Measurements from ENCODE around the gene MAPK8IP3.

MAPK8IP3 gene

GRCh38 chr16:1670866-1671265, 35.1 kb upstream of the MAPK8IP3 start:
- in situ Hi-C loops (cut with HindIII; ENCODE audit: low pct_unique_long_range_greater_than_20kb, low sequenced_read_pairs): no loop called here
- no peak for DNase-seq (ENCODE audit: low read depth in 1 of 2, low spot score in 1 of 2)
- no peak for TF ChIP-seq JUND (IDR thresholded peaks at IDR 0.05; ENCODE audit: low read depth)

GRCh38 chr16:1673424-1674151, 32.4 kb upstream of the MAPK8IP3 start:
- TF ChIP-seq JUND (IDR thresholded peaks at IDR 0.05; ENCODE audit: low read depth): no peak
- in situ Hi-C loops (cut with HindIII; ENCODE audit: low pct_unique_long_range_greater_than_20kb, low sequenced_read_pairs): no loop called here
- no peak for DNase-seq (ENCODE audit: low read depth in 1 of 2, low spot score in 1 of 2)

- in situ Hi-C loops (cut with HindIII; ENCODE audit: low pct_unique_long_range_greater_than_20kb, low sequenced_read_pairs): no loop called here
- TF ChIP-seq JUND (IDR thresholded peaks at IDR 0.05; ENCODE audit: low read depth): no peak
- DNase-seq (ENCODE audit: low read depth in 1 of 2, low spot score in 1 of 2): no peak
These were observed 31.7 kb upstream of the MAPK8IP3 start for GRCh38 chr16:1674306-1674705.

- no peak for TF ChIP-seq JUND (IDR thresholded peaks at IDR 0.05; ENCODE audit: low read depth)
- DNase-seq (ENCODE audit: low read depth in 1 of 2, low spot score in 1 of 2): no peak
- in situ Hi-C loops (cut with HindIII; ENCODE audit: low pct_unique_long_range_greater_than_20kb, low sequenced_read_pairs): no loop called here
These were observed 31.0 kb upstream of the MAPK8IP3 start for GRCh38 chr16:1674751-1675664.

- no peak for DNase-seq (ENCODE audit: low read depth in 1 of 2, low spot score in 1 of 2)
- TF ChIP-seq JUND (IDR thresholded peaks at IDR 0.05; ENCODE audit: low read depth): no peak
- in situ Hi-C loops (cut with HindIII; ENCODE audit: low pct_unique_long_range_greater_than_20kb, low sequenced_read_pairs): no loop called here
These were observed 29.3 kb upstream of the MAPK8IP3 start for GRCh38 chr16:1676661-1677060.

GRCh38 chr16:1677339-1677738, 28.7 kb upstream of the MAPK8IP3 start:
- TF ChIP-seq JUND (IDR thresholded peaks at IDR 0.05; ENCODE audit: low read depth): no peak
- in situ Hi-C loops (cut with HindIII; ENCODE audit: low pct_unique_long_range_greater_than_20kb, low sequenced_read_pairs): no loop called here
- no peak for DNase-seq (ENCODE audit: low read depth in 1 of 2, low spot score in 1 of 2)

- in situ Hi-C loops (cut with HindIII; ENCODE audit: low pct_unique_long_range_greater_than_20kb, low sequenced_read_pairs): no loop called here
- TF ChIP-seq JUND (IDR thresholded peaks at IDR 0.05; ENCODE audit: low read depth): no peak
- peak; percentile 97 to 99 for DNase-seq (ENCODE audit: low read depth in 1 of 2, low spot score in 1 of 2)
These were observed 28.0 kb upstream of the MAPK8IP3 start, which contains the start of gene JPT2 for GRCh38 chr16:1677942-1678499. Gene JPT2, plus strand, starts transcription at chr16:1678279. Its CDS starts 34 bp downstream, at chr16:1678313.

GRCh38 chr16:1678500-1679098, 27.4 kb upstream of the MAPK8IP3 start:
- TF ChIP-seq JUND (IDR thresholded peaks at IDR 0.05; ENCODE audit: low read depth): no peak
- in situ Hi-C loops (cut with HindIII; ENCODE audit: low pct_unique_long_range_greater_than_20kb, low sequenced_read_pairs): no loop called here
- peak in 1 of 2 experiments; percentile 74 for DNase-seq (ENCODE audit: low read depth in 1 of 2, low spot score in 1 of 2)

GRCh38 chr16:1680361-1680760, 25.6 kb upstream of the MAPK8IP3 start:
- in situ Hi-C loops (cut with HindIII; ENCODE audit: low pct_unique_long_range_greater_than_20kb, low sequenced_read_pairs): no loop called here
- TF ChIP-seq JUND (IDR thresholded peaks at IDR 0.05; ENCODE audit: low read depth): no peak
- DNase-seq (ENCODE audit: low read depth in 1 of 2, low spot score in 1 of 2): no peak

GRCh38 chr16:1681032-1681431, 25.0 kb upstream of the MAPK8IP3 start:
- no peak for DNase-seq (ENCODE audit: low read depth in 1 of 2, low spot score in 1 of 2)
- TF ChIP-seq JUND (IDR thresholded peaks at IDR 0.05; ENCODE audit: low read depth): no peak
- in situ Hi-C loops (cut with HindIII; ENCODE audit: low pct_unique_long_range_greater_than_20kb, low sequenced_read_pairs): no loop called here

- no peak for DNase-seq (ENCODE audit: low read depth in 1 of 2, low spot score in 1 of 2)
- TF ChIP-seq JUND (IDR thresholded peaks at IDR 0.05; ENCODE audit: low read depth): no peak
- in situ Hi-C loops (cut with HindIII; ENCODE audit: low pct_unique_long_range_greater_than_20kb, low sequenced_read_pairs): no loop called here
These were observed 18.3 kb upstream of the MAPK8IP3 start for GRCh38 chr16:1687427-1688316.
